DMS114 treated with DMSO at 0.1 percent for 48 hours (cell line): ENCODE measurements around the gene STK36.

ENCODE experiments used
- DNase-seq: peaks from one replicate; lab custom pipeline; 2025; ENCODE audit not compliant: unreplicated experiment; lab: John Stamatoyannopoulos, UW

The STK36 gene

GRCh38 chr2:218746960-218747359 is 75.1 kb downstream of the STK36 start:
- DNase-seq, result no peak

- no peak for DNase-seq
Observed at GRCh38 chr2:218748741-218749441, 77.0 kb downstream of the STK36 start.
